Stimulated activated effector memory CD8-positive, alpha-beta T cell treated with anti-CD3 and anti-CD28 coated beads, Interleukin-12 subunit alpha, Interleukin-12 subunit beta, amount 100 ng/mL, for 72 hours (primary cell): ENCODE results near the gene AIM2.
"Not testable (repeated sequence)": the region's sequence is repeated elsewhere in the genome, so short reads cannot be mapped to it uniquely, and the experiment has no call there.

Experiments
- ATAC-seq: fragments of 150-1000 bp; cut with Tn5 transposase; 2 replicates; pipeline ENCODE4 v1.10.0; 2021
- DNase-seq, 2 donors: peaks; one replicate each; pipeline ENCODE4 v3.0.0; 2021 to 2022; ENCODE audit warnings: low spot score in 2 of 2
- H3K27ac Mint-ChIP-seq: one replicate; pipeline ENCODE4 v1.8.0; 2022; ENCODE audit warnings: mild to moderate bottlenecking, mixed read lengths
- H3K36me3 Mint-ChIP-seq: one replicate; pipeline ENCODE4 v1.8.0; 2022; ENCODE audit warnings: mild to moderate bottlenecking, mixed read lengths
- H3K4me1 Mint-ChIP-seq: one replicate; pipeline ENCODE4 v1.8.0; 2022; ENCODE audit warnings: mixed read lengths
- H3K4me3 Mint-ChIP-seq: one replicate; pipeline ENCODE4 v1.8.0; 2022; ENCODE audit warnings: mild to moderate bottlenecking, mixed read lengths
- H3K9me3 Mint-ChIP-seq: one replicate; pipeline ENCODE4 v1.8.0; 2022; ENCODE audit warnings: mixed read lengths

AIM2 gene, protein sequence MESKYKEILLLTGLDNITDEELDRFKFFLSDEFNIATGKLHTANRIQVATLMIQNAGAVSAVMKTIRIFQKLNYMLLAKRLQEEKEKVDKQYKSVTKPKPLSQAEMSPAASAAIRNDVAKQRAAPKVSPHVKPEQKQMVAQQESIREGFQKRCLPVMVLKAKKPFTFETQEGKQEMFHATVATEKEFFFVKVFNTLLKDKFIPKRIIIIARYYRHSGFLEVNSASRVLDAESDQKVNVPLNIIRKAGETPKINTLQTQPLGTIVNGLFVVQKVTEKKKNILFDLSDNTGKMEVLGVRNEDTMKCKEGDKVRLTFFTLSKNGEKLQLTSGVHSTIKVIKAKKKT

DNA sequence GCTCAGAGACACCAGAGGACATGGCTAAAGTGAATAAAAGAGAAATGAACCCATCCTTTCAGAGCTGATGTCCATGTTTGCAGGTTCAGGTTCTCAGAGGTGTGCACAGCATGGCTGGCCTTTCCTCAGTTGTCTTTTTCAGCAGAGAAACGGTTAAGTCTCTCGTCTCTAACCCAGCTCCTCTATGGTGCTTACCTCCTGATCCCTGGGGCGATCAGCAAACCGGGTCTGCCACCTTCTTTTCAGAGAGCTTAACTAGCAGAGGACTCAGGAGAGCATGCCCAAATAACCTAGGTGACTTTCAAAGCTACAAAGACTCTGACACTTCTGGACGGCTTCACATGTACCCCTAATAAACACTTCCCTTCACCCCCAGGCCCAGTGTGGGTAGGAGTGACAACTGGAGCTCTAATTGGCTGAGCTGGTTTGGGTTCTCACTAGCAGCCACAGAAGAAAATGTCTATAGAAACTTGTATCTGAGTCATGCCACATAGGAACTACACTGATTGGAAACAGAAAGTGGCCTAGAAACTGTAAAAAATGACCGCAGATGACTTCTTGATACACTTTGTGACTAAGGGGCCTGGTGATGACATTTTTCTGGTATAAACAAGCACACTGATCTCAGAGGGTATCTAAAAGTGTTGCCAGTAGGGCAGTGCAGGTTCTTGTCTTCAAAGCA lies at the start of gene AIM2:
AIM2 (minus strand) TSS at position 329 of the 682 bp plus-strand sequence. CDS start 3,267 bp downstream, outside the sequence.
- Mint-ChIP-seq H3K4me3 (peak within 1 kb of the TSS; percentile 79), H3K9me3 (no peaks in the 10 kb centered on the region), H3K36me3 (peaks cover 50% of the 10 kb centered on the region), H3K27ac (peak within 1 kb of the TSS; percentile 96), H3K4me1 (peaks cover 35% of the 10 kb centered on the region)
- peak; percentile 50 to 89 for DNase-seq
- ATAC-seq = peak; percentile 88

DNA sequence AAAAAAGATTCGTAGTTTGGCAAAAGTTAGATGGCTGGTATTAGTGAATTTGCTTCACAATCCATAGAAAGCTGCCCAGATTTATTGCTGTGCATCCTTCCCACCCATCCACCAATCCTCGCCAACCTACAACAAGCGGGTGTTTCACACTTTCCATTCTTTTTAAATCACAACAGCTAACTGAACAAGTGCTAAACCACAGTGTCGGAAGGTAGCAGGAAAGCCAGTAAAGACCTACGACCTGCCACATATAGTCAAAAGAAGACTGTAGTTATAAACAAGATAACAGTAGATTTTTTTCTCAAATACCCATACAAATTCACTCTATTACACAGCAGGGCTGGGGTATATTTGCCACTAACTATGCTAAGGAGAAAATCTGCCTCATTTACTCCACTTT lies 47.0 kb upstream of the AIM2 start:
- ATAC-seq = peak; percentile 52

DNA sequence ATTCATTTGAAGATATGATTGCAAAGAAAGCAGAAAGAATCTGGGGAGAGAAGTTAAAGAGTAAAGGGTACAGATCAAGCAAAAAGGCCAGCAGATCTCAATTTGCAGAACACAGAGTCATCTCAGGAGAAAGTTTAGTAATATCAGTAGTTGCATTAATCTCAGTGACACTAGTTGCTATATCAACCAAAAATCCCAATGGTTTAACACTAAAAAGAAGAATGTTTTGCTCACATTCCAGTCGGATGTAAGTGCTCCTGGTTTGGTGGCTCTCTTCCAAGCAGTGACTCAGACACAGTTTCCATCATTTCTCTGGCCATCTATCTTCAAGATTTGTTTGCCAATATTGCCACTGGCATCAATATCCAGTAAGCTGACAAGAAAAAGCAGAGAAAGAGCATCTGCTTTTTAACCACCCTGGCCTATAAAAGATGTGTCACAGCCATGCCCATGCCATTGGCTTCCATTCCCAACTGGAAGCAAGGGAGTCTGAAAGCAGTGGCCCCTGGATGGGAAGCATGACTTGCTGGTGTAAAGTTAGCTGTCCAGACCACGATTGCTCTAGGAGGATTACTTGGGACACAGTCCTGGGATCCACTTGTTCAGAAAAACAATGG lies 45.5 kb upstream of the AIM2 start:
- no peak overlapping the region for H3K4me3 Mint-ChIP-seq
- no peaks in the 10 kb centered on the region for H3K9me3 Mint-ChIP-seq
- H3K27ac Mint-ChIP-seq = no peak overlapping the region
- DNase-seq (peak in 1 of 2 donors; percentile 51), ATAC-seq (peak; percentile 81)
- H3K36me3 Mint-ChIP-seq = no peaks in the 10 kb centered on the region
- no peaks in the 10 kb centered on the region for H3K4me1 Mint-ChIP-seq

More for the DNA sequence above, 47.0 kb upstream of the AIM2 start:
- Mint-ChIP-seq H3K9me3 (no peaks in the 10 kb centered on the region), H3K27ac (no peak overlapping the region), H3K4me3 (no peak overlapping the region), H3K36me3 (no peaks in the 10 kb centered on the region), H3K4me1 (no peaks in the 10 kb centered on the region)
- DNase-seq = no peak

DNA sequence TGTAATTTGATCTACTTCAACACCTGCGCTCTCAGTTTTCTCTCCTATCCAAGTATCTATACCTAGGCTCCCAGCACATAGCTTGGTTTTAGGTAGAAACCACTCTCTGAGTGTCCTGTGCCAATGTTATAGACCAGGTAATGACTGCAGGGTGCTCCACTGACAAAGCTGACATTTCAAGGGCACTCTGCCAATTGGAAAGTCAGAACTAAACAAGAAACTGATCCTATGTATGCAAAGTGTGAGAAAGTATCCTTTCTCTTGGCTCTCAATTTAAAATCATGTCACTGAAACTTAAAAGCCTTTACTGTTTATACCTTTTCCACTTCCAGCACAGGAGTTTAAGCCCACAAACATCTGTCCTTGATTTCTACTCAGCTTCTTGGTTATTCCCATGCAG lies 45.0 kb upstream of the AIM2 start:
- Mint-ChIP-seq H3K4me1 (no peaks in the 10 kb centered on the region), H3K27ac (no peak overlapping the region), H3K36me3 (no peaks in the 10 kb centered on the region), H3K4me3 (no peak overlapping the region), H3K9me3 (no peaks in the 10 kb centered on the region)
- DNase-seq = no peak
- peak; percentile 50 for ATAC-seq

DNA sequence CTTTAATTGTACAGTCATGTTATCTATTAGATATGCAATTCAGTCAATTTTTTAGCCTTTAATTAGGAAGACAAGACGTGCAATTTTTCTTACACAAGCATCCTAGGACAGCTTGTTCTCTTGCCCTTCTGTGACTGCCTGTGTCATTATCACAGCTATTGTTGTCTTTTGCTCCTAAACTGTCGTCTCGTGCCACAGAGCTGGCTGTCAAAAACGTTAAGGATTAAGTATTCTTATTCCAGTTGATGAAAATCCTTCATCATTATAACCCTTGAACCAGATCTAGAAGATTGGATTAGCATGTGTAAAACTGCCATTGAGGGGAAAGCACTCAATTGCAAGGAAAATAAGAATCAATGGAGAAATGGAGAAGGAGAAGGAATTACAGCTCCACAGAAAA lies 43.8 kb upstream of the AIM2 start:
- DNase-seq (no peak), ATAC-seq (no peak)
- Mint-ChIP-seq H3K4me1 (no peaks in the 10 kb centered on the region), H3K4me3 (no peak overlapping the region), H3K27ac (no peak overlapping the region), H3K36me3 (no peaks in the 10 kb centered on the region), H3K9me3 (no peaks in the 10 kb centered on the region)

DNA sequence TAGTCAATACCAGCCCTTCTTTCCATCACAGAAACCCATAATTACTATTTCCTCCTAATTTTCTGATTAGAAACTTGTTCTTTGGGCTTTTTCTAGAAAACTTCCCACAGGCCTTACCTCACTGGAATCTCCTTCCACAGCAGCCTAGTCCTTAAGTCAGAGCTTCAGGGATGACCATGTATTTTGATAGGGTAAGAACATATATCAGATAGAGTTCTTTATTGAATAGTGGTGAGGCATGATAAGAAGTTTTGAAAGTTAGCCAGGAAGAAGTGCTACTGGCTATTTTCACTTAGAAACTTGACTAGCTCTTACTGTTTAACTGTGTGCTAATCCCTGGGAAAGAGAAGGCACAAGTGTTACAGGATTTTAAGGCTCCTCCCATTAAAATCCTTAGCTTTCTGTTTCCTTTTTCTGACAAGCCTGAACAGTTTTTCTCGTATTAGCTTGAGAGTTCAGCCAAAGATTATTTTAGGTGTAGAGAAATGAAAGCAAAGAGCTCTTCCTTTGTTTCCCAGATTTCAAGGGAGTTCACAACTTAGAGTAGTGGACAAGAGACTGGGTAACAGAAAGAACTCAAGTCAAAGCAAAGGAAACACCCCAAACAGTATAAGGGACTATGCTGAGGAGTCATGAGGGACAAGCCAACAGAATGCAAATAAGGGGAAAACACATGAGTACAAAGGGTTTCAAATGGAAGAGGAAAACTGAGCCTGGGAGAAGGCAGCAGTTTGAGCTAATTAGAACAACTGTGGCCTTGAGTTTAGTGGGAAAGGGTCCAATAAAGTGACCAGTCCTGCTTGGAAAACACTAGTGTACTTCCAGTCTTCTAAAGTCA lies 37.2 kb upstream of the AIM2 start:
- Mint-ChIP-seq H3K9me3 (no peaks in the 10 kb centered on the region), H3K4me3 (no peak overlapping the region), H3K36me3 (no peaks in the 10 kb centered on the region), H3K4me1 (no peaks in the 10 kb centered on the region), H3K27ac (no peak overlapping the region)
- no peak for ATAC-seq
- DNase-seq = no peak

DNA sequence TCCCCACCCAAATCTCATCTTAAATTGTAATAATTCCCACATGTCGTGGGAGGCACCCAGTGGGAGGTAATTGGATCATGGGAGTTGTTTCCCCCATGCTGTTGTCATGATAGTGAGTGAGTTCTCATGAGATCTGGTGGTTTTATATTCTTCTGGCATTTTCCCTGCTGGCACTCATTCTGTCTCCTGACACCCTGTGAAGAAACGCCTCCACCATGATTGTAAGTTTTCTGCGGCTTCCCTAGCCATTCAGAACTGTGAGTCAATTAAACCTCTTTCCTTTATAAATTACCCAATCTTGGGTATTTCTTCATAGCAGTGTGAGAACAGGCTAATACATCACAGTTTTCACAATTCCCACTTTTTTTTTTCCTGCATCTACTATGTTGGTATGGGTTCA lies 26.5 kb upstream of the AIM2 start:
- ATAC-seq, H3K27ac Mint-ChIP-seq, H3K4me1 Mint-ChIP-seq, DNase-seq, H3K36me3 Mint-ChIP-seq, H3K9me3 Mint-ChIP-seq, H3K4me3 Mint-ChIP-seq: not testable (repeated sequence)

DNA sequence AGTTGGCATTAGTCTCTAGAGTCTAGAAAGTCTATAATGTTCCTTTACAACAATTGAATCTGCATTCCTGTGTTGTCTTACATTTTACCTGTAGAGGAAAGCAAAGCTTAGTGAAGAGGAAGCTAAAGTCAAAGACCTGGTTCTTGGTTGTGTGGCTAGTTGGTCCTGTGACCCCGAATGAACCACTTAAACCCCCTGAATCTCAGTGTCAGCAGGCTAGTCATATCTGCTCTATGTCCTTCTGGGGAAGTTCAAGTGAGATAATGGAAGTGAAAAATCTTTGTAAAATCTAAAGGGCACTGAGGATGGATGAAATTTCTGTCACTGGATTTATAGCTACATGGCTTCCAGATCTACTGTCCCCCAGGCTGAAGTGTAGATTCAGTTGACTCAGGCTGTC lies 24.0 kb upstream of the AIM2 start:
- H3K36me3 Mint-ChIP-seq = no peaks in the 10 kb centered on the region
- no peaks in the 10 kb centered on the region for H3K9me3 Mint-ChIP-seq
- no peak overlapping the region for H3K4me3 Mint-ChIP-seq
- H3K27ac Mint-ChIP-seq = no peak overlapping the region
- ATAC-seq = no peak
- no peaks in the 10 kb centered on the region for H3K4me1 Mint-ChIP-seq
- DNase-seq = no peak

DNA sequence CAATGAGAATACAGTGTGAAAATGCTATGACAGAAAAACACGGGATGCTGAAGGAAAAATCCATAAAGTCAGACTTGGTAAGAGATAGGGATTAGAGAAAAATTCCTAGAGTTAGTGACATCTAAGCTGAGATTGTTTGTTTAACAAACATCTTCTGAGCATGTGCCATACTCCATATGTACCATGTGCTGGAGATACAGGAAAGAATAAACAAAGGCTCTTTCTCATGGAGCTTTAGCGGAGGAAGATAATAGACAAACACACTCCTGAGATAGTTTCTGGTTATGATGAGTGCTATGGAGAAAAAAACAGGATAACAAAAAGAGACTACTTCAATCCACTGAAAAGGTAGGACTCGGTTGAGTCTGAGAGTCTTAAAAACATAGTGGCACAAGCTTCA lies 22.0 kb upstream of the AIM2 start:
- Mint-ChIP-seq H3K4me1 (no peaks in the 10 kb centered on the region), H3K36me3 (no peaks in the 10 kb centered on the region), H3K9me3 (no peaks in the 10 kb centered on the region), H3K27ac (no peak overlapping the region), H3K4me3 (no peak overlapping the region)
- DNase-seq (no peak), ATAC-seq (no peak)

DNA sequence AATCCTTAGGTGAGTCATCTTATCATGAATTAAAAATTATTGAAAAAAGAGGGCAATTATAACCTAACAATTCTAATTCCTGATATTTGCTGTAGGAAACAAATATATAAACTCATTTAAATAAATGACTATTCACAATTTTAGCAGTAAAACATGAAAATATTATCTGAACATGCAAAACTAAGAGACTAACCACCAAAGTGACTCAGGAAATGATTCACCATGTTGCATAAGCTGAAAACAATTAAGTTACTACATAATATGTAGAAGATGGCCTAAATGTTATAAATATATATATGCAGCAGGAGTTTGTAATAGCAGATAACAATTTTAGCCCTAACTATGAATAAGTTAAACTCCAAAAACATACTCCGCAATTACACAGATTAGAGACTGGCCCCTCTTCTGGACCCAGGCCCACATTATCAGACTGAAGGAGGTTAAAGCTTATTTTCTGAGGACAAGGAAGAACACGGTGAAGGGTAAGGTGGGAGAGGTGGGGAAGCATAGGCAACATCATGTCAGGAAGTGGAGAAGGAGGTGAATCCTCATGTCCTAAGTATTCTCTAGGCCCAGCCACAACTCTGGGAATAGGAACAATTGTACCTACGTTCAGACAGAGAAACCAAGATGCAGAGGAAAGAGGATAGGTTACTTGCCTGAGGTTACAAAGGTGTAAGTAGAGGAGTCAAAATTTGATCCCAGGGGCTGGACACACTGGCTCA lies 15.6 kb upstream of the AIM2 start:
- no peak for ATAC-seq
- peaks cover 53% of the 10 kb centered on the region for H3K4me1 Mint-ChIP-seq

DNA sequence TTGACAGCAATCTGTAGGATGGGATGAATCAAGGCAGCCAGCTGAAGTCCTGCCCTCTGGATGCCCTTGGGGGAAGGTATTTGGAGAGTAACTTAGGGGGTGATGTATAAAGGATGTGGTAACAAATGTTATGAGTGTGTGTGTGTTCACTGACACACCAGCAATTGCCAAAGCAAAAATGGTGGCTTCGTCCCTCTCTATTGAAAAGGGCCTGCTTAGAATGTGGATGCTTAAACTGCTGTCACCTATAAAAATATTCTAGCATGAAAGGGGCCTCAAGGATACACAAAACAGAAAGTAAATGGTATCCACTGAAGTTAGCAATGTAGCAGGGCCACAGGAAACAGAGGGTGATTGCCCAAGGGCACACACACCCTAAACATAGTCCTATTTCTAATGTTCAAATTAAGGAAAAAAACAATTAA lies 15.1 kb upstream of the AIM2 start:
- ATAC-seq = peak; percentile 96

More for the DNA sequence above, 15.6 kb upstream of the AIM2 start:
- Mint-ChIP-seq H3K4me3 (peak overlapping the region; percentile 46), H3K27ac (peak overlapping the region; percentile 85), H3K36me3 (no peaks in the 10 kb centered on the region), H3K9me3 (no peaks in the 10 kb centered on the region)
- DNase-seq = no peak

DNA sequence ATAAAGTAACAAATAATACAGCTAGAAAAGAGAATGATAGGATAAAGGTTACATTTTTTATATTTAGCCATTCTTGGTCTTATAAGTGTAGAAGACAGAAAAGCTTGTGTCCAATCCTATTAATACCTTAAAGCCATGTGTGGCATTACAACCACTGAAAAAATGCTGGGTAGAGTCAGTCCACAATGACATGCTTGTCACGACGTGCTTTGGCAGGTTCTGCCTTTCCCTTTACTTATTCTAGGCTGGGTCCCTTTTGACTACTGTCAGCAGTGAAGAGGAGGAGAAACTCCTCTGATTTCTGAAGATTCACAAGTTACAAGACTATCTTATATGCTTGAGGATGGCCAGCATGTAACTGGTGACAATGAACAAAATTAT lies 14.6 kb upstream of the AIM2 start:
- Mint-ChIP-seq H3K4me1 (peaks cover 56% of the 10 kb centered on the region), H3K27ac (peak overlapping the region; percentile 85), H3K4me3 (peak overlapping the region; percentile 46), H3K9me3 (no peaks in the 10 kb centered on the region), H3K36me3 (no peaks in the 10 kb centered on the region)
- no peak for DNase-seq
- ATAC-seq = peak; percentile 42

More for the DNA sequence above, 15.1 kb upstream of the AIM2 start:
- DNase-seq = no peak
- H3K4me3 Mint-ChIP-seq = peak overlapping the region; percentile 46
- no peaks in the 10 kb centered on the region for H3K36me3 Mint-ChIP-seq
- no peaks in the 10 kb centered on the region for H3K9me3 Mint-ChIP-seq
- peak overlapping the region; percentile 85 for H3K27ac Mint-ChIP-seq
- H3K4me1 Mint-ChIP-seq = peaks cover 56% of the 10 kb centered on the region

DNA sequence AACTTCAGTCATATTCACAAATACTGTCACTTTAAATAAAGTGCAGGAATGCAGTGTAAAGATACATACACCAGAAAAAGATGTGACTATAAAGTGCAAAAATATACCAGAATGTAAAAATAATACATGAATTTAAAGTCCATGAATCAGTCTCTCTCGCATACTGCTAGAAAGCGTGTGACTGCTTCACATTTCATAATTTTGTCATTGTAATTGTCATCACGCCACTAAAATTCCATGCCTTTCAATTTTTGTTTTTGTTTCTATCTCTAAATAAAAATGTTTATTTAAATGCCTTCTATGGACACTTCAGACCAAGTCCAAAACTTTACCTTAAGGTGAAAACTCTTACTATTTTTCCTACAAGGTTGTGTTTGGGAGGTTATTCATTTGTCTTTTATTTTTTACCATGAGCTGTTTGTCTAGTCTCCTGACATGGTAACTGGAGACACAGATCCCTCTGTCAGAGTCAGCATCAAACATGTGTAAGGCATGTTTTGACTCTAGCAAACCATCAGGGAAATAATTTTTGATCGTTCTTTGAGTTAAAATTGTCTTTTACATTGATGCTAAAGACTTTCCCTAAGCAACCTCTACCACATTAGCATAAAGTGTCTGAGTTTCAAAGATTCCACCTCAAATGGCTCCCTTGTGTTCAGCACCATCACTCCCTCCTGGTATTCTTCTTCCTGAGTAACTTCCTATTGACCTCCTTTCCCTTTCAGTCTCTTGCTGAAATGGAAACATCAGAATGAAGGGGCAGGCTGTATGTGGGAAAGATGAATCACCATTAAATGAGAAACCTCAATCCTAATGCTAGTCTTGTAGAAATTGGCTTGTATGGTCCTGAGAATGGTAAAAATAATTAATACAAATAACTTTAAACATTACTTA lies 14.0 kb upstream of the AIM2 start:
- ATAC-seq = peak; percentile 9
- H3K9me3 Mint-ChIP-seq = no peaks in the 10 kb centered on the region
- no peaks in the 10 kb centered on the region for H3K36me3 Mint-ChIP-seq
- H3K27ac Mint-ChIP-seq = peak overlapping the region; percentile 85
- H3K4me1 Mint-ChIP-seq = peaks cover 56% of the 10 kb centered on the region
- H3K4me3 Mint-ChIP-seq = peak overlapping the region; percentile 46
- DNase-seq = no peak
